ENCODE measurements around the gene KATNAL1.

KATNAL1 gene

GRCh38 chr13:30170569-30170968 is 136.8 kb downstream of the KATNAL1 start:
- no peak overlapping the region for H3K4me3 ChIP-seq (replicated peaks in 1 of 2; ENCODE audit: low read depth in 2 of 2, low read length in 2 of 2)
- no peak for TF ChIP-seq CTCF (IDR thresholded peaks at IDR 0.05; ENCODE audit: low read depth, low read length)
- DNase-seq (ENCODE audit: low read depth in 2 of 2) = no peak

GRCh38 chr13:30169442-30169841 is 137.9 kb downstream of the KATNAL1 start:
- peak in 1 of 2 donors; percentile 4 for DNase-seq (ENCODE audit: low read depth in 2 of 2)
- TF ChIP-seq CTCF (IDR thresholded peaks at IDR 0.05; ENCODE audit: low read depth, low read length) = no peak

GRCh38 chr13:30165796-30166195 is 141.6 kb downstream of the KATNAL1 start:
- no peak for TF ChIP-seq CTCF (IDR thresholded peaks at IDR 0.05; ENCODE audit: low read depth, low read length)
- DNase-seq (ENCODE audit: low read depth in 2 of 2) = peak; percentile 20 to 50
- H3K4me3 ChIP-seq (replicated peaks in 1 of 2; ENCODE audit: low read depth in 2 of 2, low read length in 2 of 2) = no peak overlapping the region

More at GRCh38 chr13:30169442-30169841, 137.9 kb downstream of the KATNAL1 start:
- H3K4me3 ChIP-seq (replicated peaks in 1 of 2; ENCODE audit: low read depth in 2 of 2, low read length in 2 of 2) = no peak overlapping the region

- TF ChIP-seq CTCF (IDR thresholded peaks at IDR 0.05; ENCODE audit: low read depth, low read length) = no peak
These were observed 142.3 kb downstream of the KATNAL1 start for GRCh38 chr13:30165071-30165470.

GRCh38 chr13:30164146-30164545 is 143.2 kb downstream of the KATNAL1 start:
- no peak for DNase-seq (ENCODE audit: low read depth in 2 of 2)
- H3K4me3 ChIP-seq (replicated peaks in 1 of 2; ENCODE audit: low read depth in 2 of 2, low read length in 2 of 2) = no peak overlapping the region
- TF ChIP-seq CTCF (IDR thresholded peaks at IDR 0.05; ENCODE audit: low read depth, low read length) = no peak

More at GRCh38 chr13:30165071-30165470, 142.3 kb downstream of the KATNAL1 start:
- DNase-seq (ENCODE audit: low read depth in 2 of 2) = no peak
- no peak overlapping the region for H3K4me3 ChIP-seq (replicated peaks in 1 of 2; ENCODE audit: low read depth in 2 of 2, low read length in 2 of 2)

GRCh38 chr13:30163441-30163840 is 143.9 kb downstream of the KATNAL1 start:
- TF ChIP-seq CTCF (IDR thresholded peaks at IDR 0.05; ENCODE audit: low read depth, low read length) = no peak
- DNase-seq (ENCODE audit: low read depth in 2 of 2) = no peak
- no peak overlapping the region for H3K4me3 ChIP-seq (replicated peaks in 1 of 2; ENCODE audit: low read depth in 2 of 2, low read length in 2 of 2)

- TF ChIP-seq CTCF (IDR thresholded peaks at IDR 0.05; ENCODE audit: low read depth, low read length) = no peak
- no peak overlapping the region for H3K4me3 ChIP-seq (replicated peaks in 1 of 2; ENCODE audit: low read depth in 2 of 2, low read length in 2 of 2)
- peak; percentile 22 to 91 for DNase-seq (ENCODE audit: low read depth in 2 of 2)
These were observed 147.9 kb downstream of the KATNAL1 start for GRCh38 chr13:30159446-30159839.

Measured in cardiac fibroblast (primary cell).